GM21717 (cell line): Measurements from ENCODE around the gene CDC42EP4.
"Not testable (repeated sequence)": the region's sequence is repeated elsewhere in the genome, so short reads cannot be mapped to it uniquely, and the experiment has no call there.

Experiments used
- ATAC-seq: cut with Tn5 transposase; IDR thresholded peaks from one replicate; pipeline ENCODE4 v1.9.1; 2021; ENCODE audit warnings: mild to moderate bottlenecking, moderate library complexity; ENCODE audit not compliant: unreplicated experiment

CDC42EP4 gene

GRCh38 chr17:73343168-73343634, 31.4 kb upstream of the CDC42EP4 start:
- ATAC-seq, result no peak

- no peak for ATAC-seq
Measured at GRCh38 chr17:73342541-73343167, 30.9 kb upstream of the CDC42EP4 start.

DNA sequence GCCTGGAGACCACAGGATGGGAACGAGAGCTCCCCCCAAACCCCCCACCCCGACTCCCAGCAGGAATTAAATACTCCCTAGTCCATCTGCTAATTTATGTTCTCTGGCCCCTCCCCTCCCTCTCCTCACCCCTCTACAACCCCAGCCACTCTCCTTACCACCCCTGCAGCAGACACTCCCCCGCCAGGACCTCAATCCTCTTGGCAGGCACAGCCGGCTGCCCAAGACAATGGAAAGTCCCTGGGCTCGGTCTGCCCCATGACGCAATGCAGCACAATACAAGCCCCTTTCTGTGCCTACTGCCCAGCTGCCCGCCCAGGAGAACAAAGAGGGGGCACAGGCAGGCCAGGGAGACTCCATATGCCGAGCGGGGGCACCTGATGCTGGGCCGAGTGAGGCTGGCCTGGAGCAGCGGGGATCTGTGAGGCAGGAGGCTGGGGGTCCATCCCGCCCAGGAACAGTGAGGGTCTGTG, 30.3 kb upstream of the CDC42EP4 start:
- no peak for ATAC-seq

GRCh38 chr17:73341350-73342049, 29.7 kb upstream of the CDC42EP4 start:
- no peak for ATAC-seq

DNA sequence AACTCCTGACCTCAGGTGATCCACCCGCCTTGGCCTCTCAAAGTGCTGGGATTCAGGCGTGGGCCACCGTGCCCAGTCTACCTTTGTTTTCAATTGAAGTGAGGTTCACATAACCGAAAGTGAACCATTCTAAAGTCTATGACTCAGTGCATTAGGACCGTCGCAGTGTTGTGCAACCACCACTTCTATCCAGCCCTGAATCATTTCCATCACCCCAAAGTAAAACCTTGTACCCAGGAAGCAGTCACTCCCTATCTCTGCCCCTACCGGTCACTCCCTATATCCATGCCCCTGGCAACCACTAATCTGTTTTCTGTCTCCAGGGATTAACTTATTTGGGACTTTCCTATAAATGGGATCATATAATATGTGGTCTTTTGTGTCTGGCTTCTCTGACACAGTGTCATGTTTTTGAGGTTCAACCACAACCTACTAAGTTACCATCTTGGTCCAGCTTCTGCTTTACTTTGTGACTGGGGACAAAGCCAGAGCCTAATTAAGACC, 28.3 kb upstream of the CDC42EP4 start:
- ATAC-seq, result no peak

- ATAC-seq, result no peak
Measured at GRCh38 chr17:73338566-73339197, 26.9 kb upstream of the CDC42EP4 start.

GRCh38 chr17:73338050-73338521, 26.3 kb upstream of the CDC42EP4 start:
- ATAC-seq, result no peak

DNA sequence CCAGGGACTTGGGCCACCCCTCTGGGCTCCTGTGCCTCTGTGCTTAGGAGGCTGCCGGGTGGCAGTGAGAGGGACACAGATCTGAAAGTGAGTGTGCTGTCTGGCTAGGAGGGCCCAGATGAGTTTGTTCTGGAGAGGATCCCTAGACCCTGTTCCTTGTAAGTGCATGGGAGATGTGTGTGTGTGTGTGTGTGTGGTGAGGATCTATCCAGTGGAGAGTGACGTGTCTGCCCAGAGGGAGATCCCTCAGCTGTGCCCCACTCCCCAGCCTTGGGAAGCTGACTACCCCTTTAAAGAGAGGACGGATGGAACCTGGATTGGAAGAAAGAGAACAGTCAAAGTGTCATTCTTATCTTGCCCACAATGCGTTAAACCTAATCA, 25.5 kb upstream of the CDC42EP4 start:
- ATAC-seq, result no peak

DNA sequence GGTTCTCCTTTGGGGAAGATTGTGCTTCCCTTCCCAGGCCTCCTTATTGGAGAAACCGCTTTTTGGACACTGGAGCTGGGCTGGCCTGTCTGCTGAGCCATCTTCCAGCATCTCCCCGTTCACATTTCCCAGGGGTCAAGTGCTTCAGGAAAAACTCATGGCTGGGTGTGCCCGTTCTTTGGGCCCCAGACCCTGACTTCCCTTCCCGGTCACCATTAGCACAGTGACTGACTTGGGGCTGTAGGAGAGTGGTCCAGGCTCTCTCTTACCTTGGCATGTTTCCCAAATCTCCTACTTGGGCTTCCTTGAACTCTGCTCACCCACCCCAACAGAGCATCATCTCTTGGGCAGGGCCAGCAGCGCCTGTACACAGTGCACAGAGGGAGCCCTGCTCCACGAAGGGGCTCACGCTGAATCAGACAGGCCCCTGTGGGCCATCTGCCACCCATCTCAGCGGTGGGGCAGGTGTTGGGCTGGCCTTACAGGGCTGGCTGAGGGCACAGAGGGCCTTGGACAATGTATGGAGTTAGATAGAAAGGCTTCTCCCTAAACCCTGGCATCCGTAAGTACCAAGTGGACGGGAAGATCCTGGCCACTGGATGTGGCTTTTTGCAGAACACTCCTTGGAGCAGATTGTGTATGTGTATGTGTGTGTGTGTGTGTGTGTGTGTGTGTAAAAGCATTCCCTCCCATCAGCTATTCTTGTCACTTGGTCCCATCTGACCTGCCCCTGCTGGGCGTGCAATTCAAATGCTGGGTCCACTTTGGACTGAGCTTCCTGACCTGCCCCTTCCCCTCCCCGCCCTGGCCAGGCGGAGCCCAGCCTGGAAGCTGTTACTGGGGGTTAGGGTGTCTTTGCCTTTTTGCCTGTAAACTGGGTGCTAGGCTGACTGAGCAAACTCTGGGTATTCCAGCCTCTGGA, 24.9 kb upstream of the CDC42EP4 start:
- ATAC-seq, result no peak

- no peak for ATAC-seq
Measured at GRCh38 chr17:73335591-73336407, 24.0 kb upstream of the CDC42EP4 start.

- no peak for ATAC-seq
Measured at GRCh38 chr17:73334771-73335513, 23.1 kb upstream of the CDC42EP4 start.

DNA sequence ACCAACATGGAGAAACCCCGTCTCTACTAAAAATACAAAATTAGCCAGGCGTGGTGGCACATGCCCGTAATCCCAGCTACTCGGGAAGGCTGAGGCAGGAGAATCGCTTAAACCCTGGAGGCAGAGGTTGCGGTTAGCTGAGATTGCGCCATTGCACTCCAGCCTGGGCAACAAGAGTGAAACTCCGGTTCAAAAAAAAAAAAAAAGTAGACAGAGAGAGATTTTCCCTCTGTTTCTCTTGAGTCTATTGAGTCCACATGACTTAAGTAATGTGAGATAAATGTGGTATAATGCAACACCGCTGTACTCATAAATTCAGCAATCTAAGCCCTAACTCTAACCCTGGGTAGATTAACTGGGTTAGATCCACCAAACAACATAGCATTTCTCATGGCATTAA, 21.6 kb upstream of the CDC42EP4 start:
- ATAC-seq, result not testable (repeated sequence)

- no peak for ATAC-seq
Measured at GRCh38 chr17:73331060-73331459, 19.3 kb upstream of the CDC42EP4 start.

GRCh38 chr17:73327676-73328075, 15.9 kb upstream of the CDC42EP4 start:
- ATAC-seq, result no peak

DNA sequence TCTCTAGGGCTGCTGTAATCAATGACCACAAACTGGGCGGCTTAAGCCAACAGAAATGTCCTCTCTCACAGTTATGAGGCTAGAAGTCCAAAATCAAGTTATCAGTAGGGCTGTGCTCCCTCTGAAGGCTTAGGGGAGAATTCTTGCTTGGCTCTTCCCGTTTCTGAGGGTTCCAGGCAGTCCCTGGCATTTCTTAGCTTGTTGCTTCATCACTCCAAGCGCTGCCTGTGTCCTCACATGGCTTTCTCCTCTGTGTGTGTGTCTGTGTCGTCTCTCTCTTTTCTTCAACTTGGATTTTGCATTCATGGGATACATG, 13.7 kb upstream of the CDC42EP4 start:
- ATAC-seq, result no peak

DNA sequence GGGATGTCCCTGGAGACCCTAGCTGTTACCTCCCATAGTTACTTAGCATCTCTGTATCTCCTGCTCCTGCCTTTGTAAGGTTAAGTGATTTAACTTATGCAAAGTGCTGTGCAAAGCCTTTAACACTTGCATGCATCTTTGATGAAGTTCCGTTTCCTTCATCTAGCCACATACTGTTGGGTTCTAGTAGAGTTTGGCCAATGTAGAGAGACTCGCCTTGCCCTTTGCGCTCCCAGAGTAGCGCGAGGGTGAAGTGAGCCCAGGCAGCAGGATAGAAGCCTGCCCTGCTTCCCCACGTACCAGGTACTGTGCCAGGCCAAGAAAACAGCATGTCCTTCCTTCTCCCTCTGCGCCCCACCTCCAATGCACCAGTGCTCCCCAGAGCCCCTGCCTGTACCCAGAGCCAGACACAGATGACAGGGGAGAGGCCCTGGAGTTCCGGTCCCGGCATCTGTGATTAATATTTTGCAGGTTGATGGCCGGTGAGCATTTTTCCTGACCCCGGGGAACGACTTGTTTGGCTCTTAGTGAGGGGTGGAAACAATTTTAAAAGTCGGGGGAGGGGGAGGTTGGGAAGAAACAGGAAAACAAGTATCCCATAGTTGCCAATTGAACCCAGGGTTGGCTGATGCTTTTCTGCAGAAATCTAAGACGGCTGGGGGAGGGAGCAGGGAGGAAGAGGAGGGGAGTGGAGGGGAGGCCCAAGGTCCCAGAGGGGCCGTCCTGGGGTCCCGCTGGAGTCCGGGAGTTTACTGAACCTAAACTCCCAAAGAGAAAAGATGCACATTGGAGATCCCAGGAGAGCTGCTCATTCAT, 13.1 kb upstream of the CDC42EP4 start:
- ATAC-seq, result no peak

DNA sequence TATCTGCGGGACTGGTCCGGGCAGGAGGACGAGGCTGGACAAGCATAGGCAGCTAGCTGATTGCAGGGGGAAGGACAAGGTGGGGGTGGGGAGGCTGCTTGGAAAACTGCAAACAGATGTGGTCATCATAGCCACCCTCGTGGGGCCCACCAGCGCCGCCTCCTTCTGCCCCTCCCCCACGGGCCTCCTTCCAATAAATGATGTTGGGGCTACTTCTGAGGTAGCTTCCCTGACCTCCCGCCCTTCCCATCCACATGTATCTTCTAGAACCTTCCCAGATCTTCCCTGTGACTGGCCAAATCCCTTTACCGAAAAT, 12.3 kb upstream of the CDC42EP4 start:
- ATAC-seq, result no peak

GRCh38 chr17:73323409-73324159, 11.8 kb upstream of the CDC42EP4 start:
- no peak for ATAC-seq
